Gastrocnemius medialis (tissue), 4 donors: Measurements from ENCODE around the gene SLC12A6.
"Not testable (repeated sequence)": the region's sequence is repeated elsewhere in the genome, so short reads cannot be mapped to it uniquely, and the experiment has no call there.

Experiments
- CTCF ChIP-seq, 5 experiments: fragments of 450-650 bp in 3 of 5; fragments of 200-600 bp in 2 of 5; sonication (generic) in 2 of 5; IDR thresholded peaks in 4 of 5; conservative IDR thresholded peaks in 1 of 5; 1 replicate in 4 of 5; 2 replicates in 1 of 5; pipeline ENCODE4 v1.5.1; 2016 to 2019; ENCODE audit warnings: antibody characterized with exemption in 5 of 5, mild to moderate bottlenecking in 3 of 5, moderate library complexity in 3 of 5
- POLR2A ChIP-seq, 2 donors: fragments of 450-650 bp; IDR thresholded peaks; one replicate each; pipeline ENCODE4 v1.6.1; 2017; ENCODE audit warnings: antibody characterized with exemption in 2 of 2, mild to moderate bottlenecking in 2 of 2, moderate library complexity in 2 of 2

DNA sequence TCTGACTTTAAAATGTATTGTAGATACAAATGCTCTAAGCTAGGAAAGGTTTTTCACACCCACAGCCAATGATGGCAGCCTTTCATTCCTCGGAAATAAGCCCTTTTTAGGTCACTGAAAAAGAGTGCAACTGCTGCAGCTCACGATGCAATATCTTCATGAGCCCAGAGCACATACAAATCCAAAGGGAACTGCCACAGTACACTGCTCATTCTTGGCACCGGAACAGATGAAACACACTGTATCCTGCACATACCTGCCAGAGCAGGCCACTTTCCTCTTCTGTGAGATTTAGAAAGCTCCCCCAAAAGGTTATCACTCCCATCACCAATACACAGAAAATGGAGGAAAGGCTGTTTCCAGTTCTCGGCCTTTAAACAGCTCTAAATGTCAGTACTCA is 42.9 kb upstream of the SLC12A6 start:
- not testable (repeated sequence) for TF ChIP-seq CTCF (IDR thresholded peaks at IDR 0.05 in 4 of 5, conservative IDR thresholded peaks at IDR 0.05 in 1 of 5); POLR2A (IDR thresholded peaks at IDR 0.05)
